ENCODE data around the gene TMCC2.

Gene TMCC2

GRCh38 chr1:205313563-205314308 lies 86.0 kb downstream of the TMCC2 start:
- peak overlapping the region; percentile 79 for H3K27ac ChIP-seq (ENCODE audit: low read length, poor library complexity, severe bottlenecking)
- no peaks in the 10 kb centered on the region for H3K27me3 ChIP-seq (ENCODE audit: control insufficient read depth in 1 of 2, insufficient read depth in 1 of 2, low read length in 2 of 2)
- peak overlapping the region; percentile 52 for H3K4me2 ChIP-seq (ENCODE audit: low read length, poor library complexity, severe bottlenecking)
- H3K4me3 ChIP-seq (ENCODE audit: insufficient read depth in 1 of 2, low read depth in 1 of 2, low read length in 2 of 2), result no peak overlapping the region
- H3K18ac ChIP-seq (ENCODE audit: low read depth in 1 of 2, low read length in 2 of 2), result peak overlapping the region; percentile 71 to 87
- H3K4me1 ChIP-seq (ENCODE audit: control insufficient read depth, insufficient read depth, low read depth, low read length), result peaks cover 40% of the 10 kb centered on the region
- no peak overlapping the region for H2AFZ ChIP-seq (ENCODE audit: low read depth, low read length)
- H3K23ac ChIP-seq (ENCODE audit: low read length in 2 of 2), result peak overlapping the region in 1 of 2 experiments; percentile 75
- H2BK12ac ChIP-seq (ENCODE audit: low read length in 2 of 2), result peak overlapping the region in 1 of 2 experiments; percentile 81
- peak overlapping the region; percentile 71 for H3K9ac ChIP-seq (ENCODE audit: low read length)
- peaks cover 15 to 42% of the 10 kb centered on the region in 2 experiments for H3K36me3 ChIP-seq (ENCODE audit: control insufficient read depth in 1 of 2, insufficient read depth in 2 of 2, low read depth in 1 of 2, low read length in 2 of 2)
- peak overlapping the region; percentile 1 for H2BK15ac ChIP-seq (ENCODE audit: low read depth, poor library complexity, severe bottlenecking)
- peak; percentile 74 for DNase-seq
- H4K91ac ChIP-seq (ENCODE audit: low read length), result peak overlapping the region; percentile 65
- H2BK5ac ChIP-seq (ENCODE audit: low read depth, low read length, poor library complexity, severe bottlenecking), result no peak overlapping the region
- no peaks in the 10 kb centered on the region for H3K9me3 ChIP-seq (ENCODE audit: control insufficient read depth, low read length)
- peaks cover 12% of the 10 kb centered on the region for H3K79me1 ChIP-seq (replicated peaks; ENCODE audit: low read length, poor library complexity, severe bottlenecking)
- peak overlapping the region; percentile 49 for H2AK5ac ChIP-seq (ENCODE audit: low read length, severe bottlenecking)
- WGBS, result 13% methylated on average over 21 of the region's 21 CpGs
- peak overlapping the region; percentile 75 for H2BK120ac ChIP-seq (ENCODE audit: low read depth, low read length)
- peak overlapping the region; percentile 93 for H4K8ac ChIP-seq (ENCODE audit: low read length)
- peak overlapping the region; percentile 86 to 88 for H3K4ac ChIP-seq (ENCODE audit: low read depth in 1 of 2, low read length in 2 of 2)
- H3K14ac ChIP-seq (ENCODE audit: low read length in 2 of 2), result peak overlapping the region in 1 of 2 experiments; percentile 68

- peak overlapping the region in 1 of 2 experiments; percentile 38 for H2BK12ac ChIP-seq (ENCODE audit: low read length in 2 of 2)
- peak overlapping the region; percentile 18 for H3K27ac ChIP-seq (ENCODE audit: low read length, poor library complexity, severe bottlenecking)
- H3K27me3 ChIP-seq (ENCODE audit: control insufficient read depth in 1 of 2, insufficient read depth in 1 of 2, low read length in 2 of 2), result no peaks in the 10 kb centered on the region
- peak overlapping the region; percentile 39 for H2BK120ac ChIP-seq (ENCODE audit: low read depth, low read length)
- H3K9ac ChIP-seq (ENCODE audit: low read length), result no peak overlapping the region
- no peak overlapping the region for H3K4ac ChIP-seq (ENCODE audit: low read depth in 1 of 2, low read length in 2 of 2)
- WGBS, result 82% methylated on average over 4 of the region's 5 CpGs
- H2AFZ ChIP-seq (ENCODE audit: low read depth, low read length), result no peak overlapping the region
- H3K36me3 ChIP-seq (ENCODE audit: control insufficient read depth in 1 of 2, insufficient read depth in 2 of 2, low read depth in 1 of 2, low read length in 2 of 2), result peaks cover 14 to 29% of the 10 kb centered on the region in 2 experiments
- H4K8ac ChIP-seq (ENCODE audit: low read length), result no peak overlapping the region
- peak overlapping the region; percentile 0 for H2AK5ac ChIP-seq (ENCODE audit: low read length, severe bottlenecking)
- no peak overlapping the region for H3K18ac ChIP-seq (ENCODE audit: low read depth in 1 of 2, low read length in 2 of 2)
- no peak overlapping the region for H2BK5ac ChIP-seq (ENCODE audit: low read depth, low read length, poor library complexity, severe bottlenecking)
- no peak for DNase-seq
- H3K79me1 ChIP-seq (replicated peaks; ENCODE audit: low read length, poor library complexity, severe bottlenecking), result peaks cover 6% of the 10 kb centered on the region
- H4K91ac ChIP-seq (ENCODE audit: low read length), result no peak overlapping the region
- H2BK15ac ChIP-seq (ENCODE audit: low read depth, poor library complexity, severe bottlenecking), result no peak overlapping the region
- H3K4me3 ChIP-seq (ENCODE audit: insufficient read depth in 1 of 2, low read depth in 1 of 2, low read length in 2 of 2), result no peak overlapping the region
- no peak overlapping the region for H3K14ac ChIP-seq (ENCODE audit: low read length in 2 of 2)
- no peak overlapping the region for H3K23ac ChIP-seq (ENCODE audit: low read length in 2 of 2)
- no peaks in the 10 kb centered on the region for H3K9me3 ChIP-seq (ENCODE audit: control insufficient read depth, low read length)
- peaks cover 47% of the 10 kb centered on the region for H3K4me1 ChIP-seq (ENCODE audit: control insufficient read depth, insufficient read depth, low read depth, low read length)
- no peak overlapping the region for H3K4me2 ChIP-seq (ENCODE audit: low read length, poor library complexity, severe bottlenecking)
Measured at GRCh38 chr1:205315008-205315618, 87.4 kb downstream of the TMCC2 start.

- peaks cover 5 to 18% of the 10 kb centered on the region in 2 experiments for H3K36me3 ChIP-seq (ENCODE audit: control insufficient read depth in 1 of 2, insufficient read depth in 2 of 2, low read depth in 1 of 2, low read length in 2 of 2)
- no peak overlapping the region for H2BK12ac ChIP-seq (ENCODE audit: low read length in 2 of 2)
- no peak overlapping the region for H2BK5ac ChIP-seq (ENCODE audit: low read depth, low read length, poor library complexity, severe bottlenecking)
- H3K14ac ChIP-seq (ENCODE audit: low read length in 2 of 2), result no peak overlapping the region
- H2AK5ac ChIP-seq (ENCODE audit: low read length, severe bottlenecking), result peak overlapping the region; percentile 8
- no peak overlapping the region for H2BK120ac ChIP-seq (ENCODE audit: low read depth, low read length)
- H3K9me3 ChIP-seq (ENCODE audit: control insufficient read depth, low read length), result no peaks in the 10 kb centered on the region
- H3K18ac ChIP-seq (ENCODE audit: low read depth in 1 of 2, low read length in 2 of 2), result peak overlapping the region in 1 of 2 experiments; percentile 37
- no peak overlapping the region for H2BK15ac ChIP-seq (ENCODE audit: low read depth, poor library complexity, severe bottlenecking)
- WGBS, result 67% methylated on average over 2 of the region's 2 CpGs
- H3K9ac ChIP-seq (ENCODE audit: low read length), result no peak overlapping the region
- H3K23ac ChIP-seq (ENCODE audit: low read length in 2 of 2), result no peak overlapping the region
- peaks cover 45% of the 10 kb centered on the region for H3K4me1 ChIP-seq (ENCODE audit: control insufficient read depth, insufficient read depth, low read depth, low read length)
- H2AFZ ChIP-seq (ENCODE audit: low read depth, low read length), result no peak overlapping the region
- no peak overlapping the region for H4K8ac ChIP-seq (ENCODE audit: low read length)
- no peak overlapping the region for H3K4me3 ChIP-seq (ENCODE audit: insufficient read depth in 1 of 2, low read depth in 1 of 2, low read length in 2 of 2)
- no peak overlapping the region for H4K91ac ChIP-seq (ENCODE audit: low read length)
- no peak overlapping the region for H3K4ac ChIP-seq (ENCODE audit: low read depth in 1 of 2, low read length in 2 of 2)
- H3K79me1 ChIP-seq (replicated peaks; ENCODE audit: low read length, poor library complexity, severe bottlenecking), result no peaks in the 10 kb centered on the region
- H3K27ac ChIP-seq (ENCODE audit: low read length, poor library complexity, severe bottlenecking), result no peak overlapping the region
- no peak overlapping the region for H3K4me2 ChIP-seq (ENCODE audit: low read length, poor library complexity, severe bottlenecking)
- H3K27me3 ChIP-seq (ENCODE audit: control insufficient read depth in 1 of 2, insufficient read depth in 1 of 2, low read length in 2 of 2), result no peaks in the 10 kb centered on the region
- DNase-seq, result no peak
Measured at GRCh38 chr1:205316161-205316566, 88.4 kb downstream of the TMCC2 start.

- H3K27ac ChIP-seq (ENCODE audit: low read length, poor library complexity, severe bottlenecking), result peak overlapping the region; percentile 70
- H3K79me1 ChIP-seq (replicated peaks; ENCODE audit: low read length, poor library complexity, severe bottlenecking), result peaks cover 4% of the 10 kb centered on the region
- H2AK5ac ChIP-seq (ENCODE audit: low read length, severe bottlenecking), result peak overlapping the region; percentile 63
- no peak overlapping the region for H2BK15ac ChIP-seq (ENCODE audit: low read depth, poor library complexity, severe bottlenecking)
- H3K14ac ChIP-seq (ENCODE audit: low read length in 2 of 2), result peak overlapping the region in 1 of 2 experiments; percentile 68
- peak overlapping the region; percentile 55 to 78 for H2BK12ac ChIP-seq (ENCODE audit: low read length in 2 of 2)
- peak overlapping the region in 1 of 2 experiments; percentile 34 for H3K4me3 ChIP-seq (ENCODE audit: insufficient read depth in 1 of 2, low read depth in 1 of 2, low read length in 2 of 2)
- peak overlapping the region; percentile 73 for H3K4me2 ChIP-seq (ENCODE audit: low read length, poor library complexity, severe bottlenecking)
- H3K18ac ChIP-seq (ENCODE audit: low read depth in 1 of 2, low read length in 2 of 2), result peak overlapping the region; percentile 37 to 67
- H3K23ac ChIP-seq (ENCODE audit: low read length in 2 of 2), result no peak overlapping the region
- peak overlapping the region; percentile 65 for H4K8ac ChIP-seq (ENCODE audit: low read length)
- H2BK120ac ChIP-seq (ENCODE audit: low read depth, low read length), result peak overlapping the region; percentile 57
- no peak for DNase-seq
- peak overlapping the region; percentile 72 for H4K91ac ChIP-seq (ENCODE audit: low read length)
- H3K4ac ChIP-seq (ENCODE audit: low read depth in 1 of 2, low read length in 2 of 2), result peak overlapping the region in 1 of 2 experiments; percentile 77
- H2AFZ ChIP-seq (ENCODE audit: low read depth, low read length), result no peak overlapping the region
- H3K36me3 ChIP-seq (ENCODE audit: control insufficient read depth in 1 of 2, insufficient read depth in 2 of 2, low read depth in 1 of 2, low read length in 2 of 2), result peaks cover 0 to 8% of the 10 kb centered on the region in 2 experiments
- H3K27me3 ChIP-seq (ENCODE audit: control insufficient read depth in 1 of 2, insufficient read depth in 1 of 2, low read length in 2 of 2), result no peaks in the 10 kb centered on the region
- H3K4me1 ChIP-seq (ENCODE audit: control insufficient read depth, insufficient read depth, low read depth, low read length), result peaks cover 44% of the 10 kb centered on the region
- WGBS, result 73% methylated on average over 6 of the region's 7 CpGs
- H3K9me3 ChIP-seq (ENCODE audit: control insufficient read depth, low read length), result no peaks in the 10 kb centered on the region
- H2BK5ac ChIP-seq (ENCODE audit: low read depth, low read length, poor library complexity, severe bottlenecking), result no peak overlapping the region
- no peak overlapping the region for H3K9ac ChIP-seq (ENCODE audit: low read length)
Measured at GRCh38 chr1:205317311-205317917, 89.7 kb downstream of the TMCC2 start.
